ENCODE measurements around the gene VPS13D.

GRCh38 chr1:12516741-12517140, 286.9 kb downstream of the VPS13D start:
- no peak for TF ChIP-seq EZH2 (IDR thresholded peaks at IDR 0.05; ENCODE audit: borderline replicate concordance, low read depth, low read length, severe bottlenecking)
- no peak for TF ChIP-seq CTCF (IDR thresholded peaks at IDR 0.05; ENCODE audit: borderline replicate concordance, extremely low read depth, low read length, poor library complexity, severe bottlenecking)
